ENCODE data around the gene ADIG.
"Not testable (repeated sequence)": the region's sequence is repeated elsewhere in the genome, so short reads cannot be mapped to it uniquely, and the experiment has no call there.

DNA sequence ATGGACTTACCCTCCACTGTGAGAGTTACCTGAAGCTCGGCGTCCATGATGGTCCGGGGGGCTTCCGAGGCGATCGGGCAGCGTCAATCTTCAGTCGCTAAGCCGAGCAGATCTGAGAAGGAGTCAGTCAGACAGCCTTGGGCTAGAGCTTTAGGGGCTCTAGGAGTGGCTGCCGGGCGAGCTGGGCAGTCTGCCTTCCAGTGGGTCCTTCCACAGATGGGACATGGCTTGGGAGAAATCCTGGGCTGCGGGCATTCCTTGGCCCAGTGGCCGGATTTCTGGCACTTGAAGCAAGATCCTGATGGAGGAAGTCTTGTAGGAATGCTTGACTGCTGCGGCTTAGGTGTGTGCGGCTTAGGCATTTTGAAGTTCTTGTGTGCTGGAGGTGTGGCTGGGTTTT lies 14.9 kb downstream of the ADIG start:
- TF ChIP-seq POLR2A, EP300 (IDR thresholded peaks at IDR 0.05): not testable (repeated sequence)
- TF ChIP-seq, protein P1, sequence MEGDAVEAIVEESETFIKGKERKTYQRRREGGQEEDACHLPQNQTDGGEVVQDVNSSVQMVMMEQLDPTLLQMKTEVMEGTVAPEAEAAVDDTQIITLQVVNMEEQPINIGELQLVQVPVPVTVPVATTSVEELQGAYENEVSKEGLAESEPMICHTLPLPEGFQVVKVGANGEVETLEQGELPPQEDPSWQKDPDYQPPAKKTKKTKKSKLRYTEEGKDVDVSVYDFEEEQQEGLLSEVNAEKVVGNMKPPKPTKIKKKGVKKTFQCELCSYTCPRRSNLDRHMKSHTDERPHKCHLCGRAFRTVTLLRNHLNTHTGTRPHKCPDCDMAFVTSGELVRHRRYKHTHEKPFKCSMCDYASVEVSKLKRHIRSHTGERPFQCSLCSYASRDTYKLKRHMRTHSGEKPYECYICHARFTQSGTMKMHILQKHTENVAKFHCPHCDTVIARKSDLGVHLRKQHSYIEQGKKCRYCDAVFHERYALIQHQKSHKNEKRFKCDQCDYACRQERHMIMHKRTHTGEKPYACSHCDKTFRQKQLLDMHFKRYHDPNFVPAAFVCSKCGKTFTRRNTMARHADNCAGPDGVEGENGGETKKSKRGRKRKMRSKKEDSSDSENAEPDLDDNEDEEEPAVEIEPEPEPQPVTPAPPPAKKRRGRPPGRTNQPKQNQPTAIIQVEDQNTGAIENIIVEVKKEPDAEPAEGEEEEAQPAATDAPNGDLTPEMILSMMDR (IDR thresholded peaks at IDR 0.05): not testable (repeated sequence)
